ENCODE measurements around the gene MCOLN2. TPM values are rescaled to one million over a fixed set of nuclear protein-coding genes. Genes with fewer than 3 reads are reported as not detected.

Gene MCOLN2
- total and polyA plus RNA-seq, 9 donors = 0.06 to 0.46 (median 0.18) TPM

DNA sequence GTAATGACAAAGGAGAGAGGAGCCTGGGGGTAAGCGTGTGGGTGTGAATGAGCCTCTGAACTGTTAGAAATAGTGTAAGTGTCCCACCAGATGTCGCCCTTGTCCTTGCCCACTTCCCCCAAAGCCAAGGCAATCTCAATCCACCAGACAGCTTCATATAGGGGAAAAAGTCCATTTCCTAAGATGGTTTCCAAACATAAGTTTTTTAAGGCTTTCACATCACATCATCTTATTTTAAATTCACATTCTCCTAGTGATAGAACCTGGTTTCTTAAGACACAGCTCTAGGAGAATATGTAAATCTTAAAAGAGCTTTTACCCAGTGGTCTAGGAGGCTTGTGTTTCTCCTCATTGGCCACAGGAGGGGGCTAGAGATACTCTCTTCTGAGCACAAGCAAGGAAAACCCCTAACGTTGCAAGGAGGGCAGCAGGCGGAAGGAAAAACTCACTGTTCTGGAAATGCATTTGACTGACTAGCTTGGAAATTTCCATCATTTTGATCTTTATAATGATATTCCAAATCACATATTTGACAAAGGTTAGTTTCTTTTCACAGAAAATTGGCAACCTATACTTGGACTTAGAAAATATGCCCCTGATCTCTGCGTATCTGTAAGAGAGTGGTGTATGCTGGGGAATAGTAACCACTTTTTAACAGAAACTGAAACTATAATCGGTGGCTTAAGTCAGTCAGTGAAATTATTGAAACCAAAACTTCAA is 52.0 kb downstream of the MCOLN2 start:
- Histone ChIP-seq H3K4me1 (ENCODE audit: control insufficient read depth, insufficient read depth, low read length) (no peaks in the 10 kb centered on the region), H3K36me3 (ENCODE audit: control insufficient read depth, insufficient read depth, low read length) (no peaks in the 10 kb centered on the region), H3K4me3 (ENCODE audit: low read length) (peak overlapping the region; percentile 17), H3K27ac (ENCODE audit: low read length) (peak overlapping the region; percentile 68), H3K27me3 (ENCODE audit: control insufficient read depth, insufficient read depth, low read length) (no peaks in the 10 kb centered on the region), H3K9me3 (replicated peaks; ENCODE audit: control insufficient read depth, low read depth, low read length) (no peaks in the 10 kb centered on the region)
- DNase-seq = peak; percentile 97
- 0% methylated on average over 1 of the region's 6 CpGs for WGBS (ENCODE audit: insufficient coverage)

DNA sequence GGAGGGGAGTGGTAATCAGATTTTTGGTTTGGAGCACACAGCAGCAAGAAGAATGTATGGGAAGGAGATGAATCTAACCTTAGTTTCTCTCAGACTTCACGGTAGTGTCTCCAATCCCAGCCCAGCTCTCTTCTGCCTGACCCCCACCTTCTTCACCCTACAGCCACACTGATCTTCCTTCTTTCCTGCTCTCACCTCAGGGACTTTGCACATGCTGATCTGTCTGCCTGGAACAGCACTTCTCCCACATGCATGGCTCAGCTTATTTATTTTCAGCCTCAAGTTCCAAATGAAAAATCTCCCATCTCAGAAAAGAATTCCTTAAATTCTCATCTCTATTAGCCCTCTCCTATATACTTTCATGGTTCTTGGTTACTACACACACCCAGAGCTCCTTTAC is 55.1 kb downstream of the MCOLN2 start:
- Histone ChIP-seq H3K4me3 (ENCODE audit: low read length) (no peak overlapping the region), H3K4me1 (ENCODE audit: control insufficient read depth, insufficient read depth, low read length) (no peaks in the 10 kb centered on the region), H3K27me3 (ENCODE audit: control insufficient read depth, insufficient read depth, low read length) (no peaks in the 10 kb centered on the region), H3K27ac (ENCODE audit: low read length) (no peak overlapping the region), H3K9me3 (replicated peaks; ENCODE audit: control insufficient read depth, low read depth, low read length) (no peaks in the 10 kb centered on the region), H3K36me3 (ENCODE audit: control insufficient read depth, insufficient read depth, low read length) (no peaks in the 10 kb centered on the region)
- WGBS (ENCODE audit: insufficient coverage) = 60% methylated on average over 1 of the region's 1 CpG
- DNase-seq = no peak

DNA sequence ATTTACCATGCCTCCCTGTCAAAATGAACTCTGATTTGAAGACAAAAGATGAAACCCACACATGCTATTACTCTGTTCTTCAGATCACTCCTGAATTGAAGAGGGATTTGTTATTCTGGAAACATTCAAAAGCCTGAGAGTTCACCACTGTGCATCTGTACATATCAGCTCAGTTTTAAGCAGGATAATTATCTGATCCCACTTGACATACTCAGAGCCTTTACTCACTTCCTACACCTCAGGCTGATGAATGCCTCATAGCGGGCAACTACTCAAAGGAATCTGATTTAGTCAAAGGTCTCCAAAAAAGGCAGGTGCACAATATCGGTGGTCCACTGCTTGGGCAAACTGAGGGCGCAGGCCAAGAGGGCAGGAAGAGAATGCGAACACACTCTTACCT is 56.4 kb downstream of the MCOLN2 start:
- Histone ChIP-seq H3K9me3 (replicated peaks; ENCODE audit: control insufficient read depth, low read depth, low read length) (no peaks in the 10 kb centered on the region), H3K4me3 (ENCODE audit: low read length) (no peak overlapping the region), H3K27me3 (ENCODE audit: control insufficient read depth, insufficient read depth, low read length) (no peaks in the 10 kb centered on the region), H3K27ac (ENCODE audit: low read length) (no peak overlapping the region), H3K4me1 (ENCODE audit: control insufficient read depth, insufficient read depth, low read length) (peaks cover 2% of the 10 kb centered on the region), H3K36me3 (ENCODE audit: control insufficient read depth, insufficient read depth, low read length) (no peaks in the 10 kb centered on the region)
- 85% methylated on average over 2 of the region's 4 CpGs for WGBS (ENCODE audit: insufficient coverage)
- DNase-seq = no peak

DNA sequence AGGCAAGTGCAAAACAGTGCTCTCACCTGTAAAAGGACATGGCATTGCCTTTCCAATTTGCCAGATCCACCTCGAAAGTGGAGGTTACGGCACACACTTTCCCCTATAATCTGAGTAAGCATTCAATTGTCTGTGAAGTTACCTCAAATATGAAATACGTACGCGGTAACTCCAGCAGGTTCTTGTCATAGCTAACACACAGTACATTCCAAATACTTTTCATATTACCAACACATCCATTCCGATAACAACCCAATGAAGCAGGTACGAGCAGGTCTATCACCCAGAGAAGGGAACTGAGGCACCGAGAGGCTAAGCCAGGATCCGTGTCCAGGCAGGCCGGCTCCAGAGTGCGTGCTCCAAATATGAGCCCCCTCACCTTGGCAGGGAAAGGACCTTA is 57.2 kb downstream of the MCOLN2 start:
- Histone ChIP-seq H3K27me3 (ENCODE audit: control insufficient read depth, insufficient read depth, low read length) (no peaks in the 10 kb centered on the region), H3K27ac (ENCODE audit: low read length) (no peak overlapping the region), H3K9me3 (replicated peaks; ENCODE audit: control insufficient read depth, low read depth, low read length) (no peaks in the 10 kb centered on the region), H3K36me3 (ENCODE audit: control insufficient read depth, insufficient read depth, low read length) (no peaks in the 10 kb centered on the region), H3K4me3 (ENCODE audit: low read length) (no peak overlapping the region), H3K4me1 (ENCODE audit: control insufficient read depth, insufficient read depth, low read length) (peaks cover 2% of the 10 kb centered on the region)
- WGBS (ENCODE audit: insufficient coverage) = 74% methylated on average over 10 of the region's 11 CpGs
- no peak for DNase-seq

GRCh38 chr1:84939151-84939550 is 57.8 kb downstream of the MCOLN2 start:
- peak; percentile 16 for DNase-seq
- WGBS (ENCODE audit: insufficient coverage) = 47% methylated on average over 4 of the region's 8 CpGs
- Histone ChIP-seq H3K9me3 (replicated peaks; ENCODE audit: control insufficient read depth, low read depth, low read length) (no peaks in the 10 kb centered on the region), H3K4me3 (ENCODE audit: low read length) (no peak overlapping the region), H3K27ac (ENCODE audit: low read length) (no peak overlapping the region), H3K4me1 (ENCODE audit: control insufficient read depth, insufficient read depth, low read length) (peaks cover 2% of the 10 kb centered on the region), H3K36me3 (ENCODE audit: control insufficient read depth, insufficient read depth, low read length) (no peaks in the 10 kb centered on the region), H3K27me3 (ENCODE audit: control insufficient read depth, insufficient read depth, low read length) (no peaks in the 10 kb centered on the region)

- H3K4me3 ChIP-seq (ENCODE audit: low read length) = no peak overlapping the region
- peaks cover 2% of the 10 kb centered on the region for H3K4me1 ChIP-seq (ENCODE audit: control insufficient read depth, insufficient read depth, low read length)
- no peaks in the 10 kb centered on the region for H3K9me3 ChIP-seq (replicated peaks; ENCODE audit: control insufficient read depth, low read depth, low read length)
- H3K27ac ChIP-seq (ENCODE audit: low read length) = no peak overlapping the region
- H3K27me3 ChIP-seq (ENCODE audit: control insufficient read depth, insufficient read depth, low read length) = no peaks in the 10 kb centered on the region
- peak; percentile 84 for DNase-seq
- no CpG with 5 or more reads among the region's 5 CpGs for WGBS (ENCODE audit: insufficient coverage)
- H3K36me3 ChIP-seq (ENCODE audit: control insufficient read depth, insufficient read depth, low read length) = no peaks in the 10 kb centered on the region
Measured at GRCh38 chr1:84936116-84936810, 60.6 kb downstream of the MCOLN2 start.

- 100% methylated on average over 1 of the region's 7 CpGs for WGBS (ENCODE audit: insufficient coverage)
- Histone ChIP-seq H3K36me3 (ENCODE audit: control insufficient read depth, insufficient read depth, low read length) (no peaks in the 10 kb centered on the region), H3K27ac (ENCODE audit: low read length) (no peak overlapping the region), H3K9me3 (replicated peaks; ENCODE audit: control insufficient read depth, low read depth, low read length) (no peaks in the 10 kb centered on the region), H3K4me1 (ENCODE audit: control insufficient read depth, insufficient read depth, low read length) (peaks cover 2% of the 10 kb centered on the region), H3K4me3 (ENCODE audit: low read length) (no peak overlapping the region), H3K27me3 (ENCODE audit: control insufficient read depth, insufficient read depth, low read length) (no peaks in the 10 kb centered on the region)
- DNase-seq = no peak
Measured at GRCh38 chr1:84933011-84933611, 63.8 kb downstream of the MCOLN2 start.

GRCh38 chr1:84930831-84931230 is 66.1 kb downstream of the MCOLN2 start:
- Histone ChIP-seq H3K4me3 (ENCODE audit: low read length) (no peak overlapping the region), H3K27ac (ENCODE audit: low read length) (no peak overlapping the region), H3K4me1 (ENCODE audit: control insufficient read depth, insufficient read depth, low read length) (no peaks in the 10 kb centered on the region), H3K27me3 (ENCODE audit: control insufficient read depth, insufficient read depth, low read length) (no peaks in the 10 kb centered on the region), H3K9me3 (replicated peaks; ENCODE audit: control insufficient read depth, low read depth, low read length) (no peaks in the 10 kb centered on the region), H3K36me3 (ENCODE audit: control insufficient read depth, insufficient read depth, low read length) (no peaks in the 10 kb centered on the region)
- WGBS (ENCODE audit: insufficient coverage) = 75% methylated on average over 1 of the region's 2 CpGs
- DNase-seq = no peak

DNA sequence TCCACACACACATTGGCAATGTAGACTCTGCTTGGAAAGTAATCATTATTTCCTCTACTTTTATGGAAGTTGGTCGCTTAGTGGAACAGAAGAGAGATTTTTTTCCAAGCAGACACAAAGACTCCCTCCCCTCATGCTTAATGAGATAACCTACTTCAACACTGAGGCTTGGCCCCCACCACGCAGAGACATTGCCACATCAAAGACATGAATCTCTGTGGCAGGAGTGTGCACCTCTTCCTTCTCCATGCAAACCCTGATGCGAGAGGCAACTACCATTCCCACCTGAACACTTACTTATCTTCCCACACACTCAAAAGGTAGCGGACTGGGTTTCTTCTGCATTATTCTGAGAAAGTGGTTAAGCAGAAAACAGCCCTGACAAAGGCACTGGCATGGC is 66.6 kb downstream of the MCOLN2 start:
- no peak for DNase-seq
- WGBS (ENCODE audit: insufficient coverage) = 74% methylated on average over 3 of the region's 4 CpGs
- H3K4me3 ChIP-seq (ENCODE audit: low read length) = no peak overlapping the region

DNA sequence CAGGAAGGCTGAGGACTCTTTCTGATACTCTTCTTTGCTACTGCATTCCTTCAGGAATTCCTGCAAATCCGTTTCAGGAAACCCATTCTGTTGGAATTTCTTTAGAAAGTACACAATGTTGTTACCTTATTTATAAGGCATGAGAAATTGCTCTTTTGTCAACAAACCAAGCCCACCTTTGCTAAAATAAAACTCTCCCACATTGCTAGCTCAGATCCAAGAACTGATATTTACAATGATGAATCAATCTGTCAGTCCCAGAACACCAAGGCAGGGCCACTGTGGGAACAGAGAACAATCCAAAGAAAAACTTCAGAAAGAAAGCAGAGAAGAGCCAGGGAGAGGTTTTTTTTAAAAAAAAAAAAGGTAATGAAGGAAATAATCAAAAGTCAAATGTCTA is 67.3 kb downstream of the MCOLN2 start:
- Histone ChIP-seq H3K27me3 (ENCODE audit: control insufficient read depth, insufficient read depth, low read length) (no peaks in the 10 kb centered on the region), H3K9me3 (replicated peaks; ENCODE audit: control insufficient read depth, low read depth, low read length) (no peaks in the 10 kb centered on the region), H3K27ac (ENCODE audit: low read length) (no peak overlapping the region), H3K4me1 (ENCODE audit: control insufficient read depth, insufficient read depth, low read length) (no peaks in the 10 kb centered on the region), H3K36me3 (ENCODE audit: control insufficient read depth, insufficient read depth, low read length) (no peaks in the 10 kb centered on the region), H3K4me3 (ENCODE audit: low read length) (no peak overlapping the region)
- WGBS (ENCODE audit: insufficient coverage) = no CpG with 5 or more reads among the region's 1 CpG
- no peak for DNase-seq

More for the DNA sequence above, 66.6 kb downstream of the MCOLN2 start:
- no peaks in the 10 kb centered on the region for H3K9me3 ChIP-seq (replicated peaks; ENCODE audit: control insufficient read depth, low read depth, low read length)
- H3K27ac ChIP-seq (ENCODE audit: low read length) = no peak overlapping the region
- no peaks in the 10 kb centered on the region for H3K36me3 ChIP-seq (ENCODE audit: control insufficient read depth, insufficient read depth, low read length)
- no peaks in the 10 kb centered on the region for H3K4me1 ChIP-seq (ENCODE audit: control insufficient read depth, insufficient read depth, low read length)
- H3K27me3 ChIP-seq (ENCODE audit: control insufficient read depth, insufficient read depth, low read length) = no peaks in the 10 kb centered on the region
